KG1 (cell line): ENCODE results near the gene DCLK3.

Source experiments
- DNase-seq: peaks from one replicate; lab custom pipeline; 2025; lab: John Stamatoyannopoulos, UW

DCLK3 gene

DNA sequence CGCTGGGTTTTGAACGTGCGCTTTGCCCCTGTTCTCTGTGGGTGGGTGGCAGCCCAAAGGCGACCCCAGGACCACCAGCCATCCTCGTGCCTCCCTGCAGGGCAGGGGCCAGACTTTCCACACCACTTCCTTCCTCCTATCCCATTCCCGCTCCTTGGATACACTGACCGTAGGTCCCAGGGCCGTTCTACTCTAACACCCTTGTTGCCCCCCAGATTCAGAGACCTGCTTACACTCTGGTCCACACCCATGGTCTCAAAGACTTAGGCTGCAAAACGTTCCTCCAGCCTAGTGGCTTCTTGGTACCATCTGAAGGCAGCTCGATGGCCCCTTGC is 318 bp upstream of the DCLK3 start:
- DNase-seq: no peak

DNA sequence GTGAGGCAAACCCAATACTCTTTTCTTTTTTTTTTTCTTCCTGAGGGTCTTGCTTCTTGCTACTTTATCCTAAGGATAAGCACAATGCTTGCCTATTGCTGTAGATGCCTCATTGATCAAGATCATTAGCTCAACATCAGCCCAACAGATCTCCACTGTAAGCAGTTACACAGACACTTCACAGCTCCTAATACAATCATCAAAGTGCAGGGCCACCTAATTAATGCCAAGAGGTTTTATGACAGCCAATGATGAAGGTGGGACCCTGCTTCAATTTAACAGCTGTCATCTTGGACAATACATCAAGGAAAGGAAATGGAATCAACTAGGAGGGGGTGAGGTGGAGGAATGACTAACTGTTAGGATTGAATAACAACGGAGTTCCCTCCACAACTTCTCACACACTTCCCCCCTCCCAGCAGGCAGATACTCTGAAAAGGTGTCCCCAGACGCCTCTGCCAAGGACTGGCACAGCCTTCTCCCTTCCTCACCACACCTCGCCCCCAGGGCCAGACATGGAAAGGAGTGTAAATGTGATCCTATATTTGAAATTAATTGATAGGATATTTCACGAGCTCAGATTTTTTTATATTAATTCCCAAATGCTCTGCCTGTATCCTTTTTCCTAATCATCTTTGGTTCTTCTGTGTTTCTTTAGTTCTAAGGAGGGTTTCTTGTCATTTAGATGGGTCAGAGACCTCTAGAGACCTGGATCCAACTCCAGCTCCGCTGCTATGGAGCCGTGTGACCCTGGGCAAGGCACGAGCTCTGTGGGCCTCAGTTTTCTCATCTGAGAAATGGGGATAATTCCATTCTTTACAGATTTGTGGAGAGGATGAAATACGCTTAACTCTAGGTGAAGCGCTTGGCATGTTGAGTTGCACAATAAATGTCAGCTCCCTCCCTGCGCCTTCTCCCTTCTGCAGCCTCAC is 1.2 kb downstream of the DCLK3 start:
- no peak for DNase-seq

DNA sequence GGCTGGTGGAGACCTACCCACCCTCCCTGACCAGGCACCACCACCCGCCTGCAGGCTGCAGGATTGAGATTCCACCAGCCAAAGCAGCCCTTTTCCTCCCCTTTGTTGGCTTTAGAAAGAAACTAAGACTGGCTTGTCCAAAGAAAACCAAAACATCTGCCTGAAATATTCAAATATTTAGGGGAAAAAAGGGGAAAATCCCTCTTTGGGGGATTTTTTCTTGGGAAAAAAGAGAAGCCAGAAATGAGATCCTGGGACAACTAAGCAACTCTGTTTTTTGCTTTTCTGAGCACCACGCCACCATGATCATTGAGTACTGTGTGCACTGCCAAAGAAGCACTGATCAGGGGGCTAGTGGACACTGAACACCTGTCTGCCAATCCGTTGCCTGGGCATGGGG is 2.6 kb downstream of the DCLK3 start:
- no peak for DNase-seq

DNA sequence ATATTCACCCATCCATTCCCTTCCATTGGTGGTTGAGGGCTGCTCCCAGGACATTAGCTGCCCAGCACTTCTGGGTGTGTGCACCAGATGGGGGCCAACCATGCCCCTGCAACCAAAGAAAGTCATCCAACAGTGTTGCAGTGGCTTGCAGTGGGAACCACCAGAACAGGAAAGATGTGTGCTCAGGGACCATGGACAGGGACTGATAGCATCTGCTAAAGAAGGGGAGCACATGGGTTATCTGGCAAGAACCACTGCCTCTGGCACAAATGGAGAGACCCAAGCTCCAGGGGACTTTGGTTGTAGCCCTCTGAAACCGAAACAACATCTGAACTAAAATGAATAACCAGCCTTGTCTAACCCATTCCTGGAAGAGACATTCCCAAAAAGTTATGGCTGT is 8.1 kb downstream of the DCLK3 start:
- no peak for DNase-seq

DNA sequence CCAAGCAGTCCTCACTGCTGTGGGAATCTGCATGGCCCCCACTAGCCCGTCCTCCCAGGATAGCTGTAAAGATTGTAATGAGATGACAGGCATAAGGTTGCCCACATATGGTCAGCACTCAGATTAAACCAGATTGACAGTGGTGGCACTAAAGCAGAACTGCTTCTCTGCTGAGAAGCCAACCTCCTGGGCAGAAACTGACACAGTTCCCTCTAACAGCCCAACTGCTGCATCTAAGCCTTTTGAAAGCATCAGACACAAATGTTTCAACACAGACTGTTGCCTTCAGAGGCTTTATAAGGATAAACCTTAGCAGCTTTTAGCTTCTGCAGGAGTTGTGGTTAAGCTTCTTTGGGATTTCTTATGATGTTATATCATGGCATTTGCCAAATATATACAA is 13.0 kb downstream of the DCLK3 start:
- DNase-seq: no peak

DNA sequence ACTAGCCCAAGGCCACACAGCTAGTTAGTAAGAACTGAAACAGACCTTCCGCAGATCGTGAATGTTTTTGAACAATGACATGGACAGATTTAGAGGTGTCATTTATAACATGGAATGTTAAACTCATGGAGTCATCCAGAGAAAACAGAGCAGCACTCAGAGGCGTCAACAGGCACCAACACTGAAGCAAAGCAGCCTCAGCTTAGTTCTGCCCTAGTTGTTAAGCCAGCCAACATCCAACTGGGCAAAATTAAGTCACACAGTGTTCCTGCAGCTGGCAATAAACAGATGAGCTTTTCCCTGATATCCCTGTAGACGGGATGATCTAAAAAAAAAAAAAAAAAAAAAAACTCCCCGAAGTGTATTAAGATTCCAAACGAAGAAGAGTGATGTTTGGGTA is 13.6 kb downstream of the DCLK3 start:
- DNase-seq: no peak

DNA sequence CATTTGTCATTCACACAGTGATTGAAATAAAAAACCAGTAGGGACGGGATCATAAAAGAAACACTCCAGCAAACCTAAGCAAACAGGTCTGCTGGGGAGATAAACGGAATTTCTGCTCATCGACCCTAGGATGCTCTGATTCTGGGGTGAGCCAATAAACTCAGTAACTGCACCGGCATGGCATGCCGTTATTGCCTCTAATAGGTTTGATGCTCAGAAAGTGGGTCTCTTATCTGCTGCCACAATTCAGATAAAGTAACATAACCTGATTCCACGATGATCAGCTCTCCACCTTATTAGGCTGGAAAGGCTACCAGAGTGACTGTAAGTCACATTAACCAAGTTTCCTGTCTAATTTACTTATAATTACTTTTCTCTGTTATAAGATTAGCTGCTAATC is 19.6 kb downstream of the DCLK3 start:
- DNase-seq: no peak

DNA sequence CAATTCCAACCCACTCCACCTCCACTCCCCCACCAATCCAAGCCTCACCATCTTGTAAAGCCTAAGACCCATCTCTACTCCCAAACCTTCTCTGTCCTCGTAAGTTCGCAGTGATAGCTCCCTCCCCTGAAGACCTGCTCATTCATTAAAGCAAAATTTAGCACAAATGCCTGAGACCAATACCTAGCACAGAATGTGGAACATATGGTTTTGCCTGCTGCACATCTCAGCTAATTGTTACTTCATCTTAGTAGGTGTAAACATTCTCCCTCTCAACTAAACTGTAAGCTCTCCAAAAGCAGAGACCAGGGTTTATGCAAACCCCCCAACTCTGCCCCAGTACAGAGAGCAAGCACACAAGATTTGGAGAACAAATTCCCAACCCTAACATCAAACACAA is 20.5 kb downstream of the DCLK3 start:
- no peak for DNase-seq

DNA sequence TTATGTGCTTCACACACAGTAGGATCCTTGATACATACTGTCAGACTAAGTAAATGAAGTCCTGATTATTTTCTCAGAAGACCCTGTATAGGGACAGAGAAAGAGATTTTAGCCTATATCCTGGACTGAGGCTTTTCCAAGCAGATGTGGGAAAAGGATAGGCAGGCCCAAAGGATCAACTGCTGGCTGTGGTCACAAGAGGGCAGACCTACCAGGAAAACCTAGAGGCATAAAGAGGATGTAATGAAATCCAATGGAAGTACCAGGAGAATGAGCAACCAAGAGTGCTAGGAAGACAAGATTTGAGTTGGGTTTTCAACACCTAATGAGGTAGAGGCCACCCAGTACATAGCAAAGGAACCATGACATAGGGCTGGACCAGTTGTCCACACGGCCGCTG is 23.1 kb downstream of the DCLK3 start:
- no peak for DNase-seq

DNA sequence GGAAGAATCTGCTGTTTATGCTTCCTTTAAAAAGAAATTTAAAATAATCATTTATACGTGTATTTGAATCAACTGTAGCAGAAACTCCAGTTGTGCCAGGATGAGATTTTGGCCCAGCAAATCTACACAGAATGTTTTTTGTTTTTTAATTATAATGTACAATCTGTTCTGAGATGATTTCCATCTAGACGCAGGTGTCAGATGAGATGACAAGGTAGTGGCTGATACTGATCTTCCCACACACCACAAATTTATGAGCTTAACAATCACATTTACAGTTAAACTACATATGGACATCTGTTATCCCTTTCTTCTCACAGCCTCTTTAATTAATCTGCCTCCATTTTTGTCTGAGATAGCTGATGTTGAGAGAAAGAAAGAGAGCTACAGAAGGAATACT is 23.6 kb downstream of the DCLK3 start:
- DNase-seq: no peak

DNA sequence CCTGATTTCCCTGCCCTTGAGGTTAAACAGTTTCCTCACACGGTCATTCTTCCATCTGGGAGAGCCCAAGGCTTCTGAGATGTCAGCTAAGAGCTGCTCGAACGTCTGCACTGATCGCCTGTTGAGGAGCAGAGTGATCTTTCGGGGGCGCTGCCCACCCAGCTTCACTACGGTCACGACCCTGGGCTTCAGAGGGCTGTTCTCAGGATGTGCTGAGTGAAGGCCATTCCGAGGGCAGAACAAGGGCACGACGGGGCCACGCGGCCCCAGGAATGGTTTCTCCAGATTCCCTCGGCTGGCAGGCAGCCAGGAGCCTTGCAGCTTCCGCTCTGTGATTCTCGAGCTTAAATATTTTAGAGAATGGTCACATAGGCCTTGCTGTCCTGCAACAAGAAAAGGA is 25.7 kb downstream of the DCLK3 start:
- no peak for DNase-seq

DNA sequence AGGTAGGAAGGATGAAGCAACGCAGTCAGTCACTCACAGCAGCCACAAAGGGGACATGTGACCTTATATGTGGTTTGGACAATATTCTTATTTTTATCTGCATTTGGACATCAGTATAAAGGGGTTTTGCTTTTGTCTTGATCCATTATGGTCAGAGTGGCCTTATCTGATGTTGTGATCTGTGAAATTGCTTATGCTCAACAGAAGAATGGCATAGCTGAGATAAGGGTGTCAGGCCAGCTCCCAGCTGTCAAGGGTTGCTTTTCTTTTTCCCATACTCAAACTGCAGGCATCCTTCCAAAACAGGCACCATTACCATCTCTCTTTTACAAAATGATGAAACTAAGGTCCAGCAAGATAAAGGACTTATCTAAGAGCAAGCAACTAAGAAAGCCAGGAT is 28.1 kb downstream of the DCLK3 start:
- no peak for DNase-seq

DNA sequence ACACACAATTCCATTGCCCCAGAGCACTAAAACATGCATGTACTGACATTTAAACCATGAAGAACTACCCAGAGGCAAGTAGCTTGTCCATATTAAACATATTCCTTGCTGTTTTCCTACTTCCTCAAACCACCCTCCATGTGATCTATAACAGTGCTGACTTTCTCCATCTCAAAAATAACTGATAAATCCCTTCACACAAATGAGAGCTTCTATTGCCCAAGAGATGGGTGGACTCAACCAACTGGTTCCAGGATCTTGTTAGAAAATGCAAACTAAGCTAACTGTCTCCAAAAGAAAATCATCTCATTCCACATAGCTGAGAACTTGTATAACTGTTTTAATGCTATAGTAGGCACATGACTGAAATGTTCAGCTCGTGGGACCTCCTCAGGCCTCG is 29.6 kb downstream of the DCLK3 start:
- DNase-seq: no peak

DNA sequence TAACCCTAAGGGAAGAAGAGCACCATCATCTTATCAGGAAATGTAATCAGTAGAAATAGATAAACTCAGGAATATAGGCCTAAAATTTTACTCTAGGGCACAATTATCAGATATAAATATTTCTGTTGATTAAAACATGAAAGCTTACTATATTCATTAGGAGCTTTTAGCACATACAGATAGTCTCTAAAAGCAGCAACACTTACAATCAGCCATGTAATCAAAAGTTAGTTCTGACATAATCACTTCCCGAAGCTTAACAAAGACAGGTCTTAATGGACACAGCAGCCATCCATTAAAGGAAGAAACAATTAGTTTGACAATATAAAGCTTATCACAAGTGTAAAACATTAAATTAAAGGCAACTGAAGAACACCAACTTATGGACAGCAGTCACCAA is 30.6 kb downstream of the DCLK3 start:
- DNase-seq: no peak

DNA sequence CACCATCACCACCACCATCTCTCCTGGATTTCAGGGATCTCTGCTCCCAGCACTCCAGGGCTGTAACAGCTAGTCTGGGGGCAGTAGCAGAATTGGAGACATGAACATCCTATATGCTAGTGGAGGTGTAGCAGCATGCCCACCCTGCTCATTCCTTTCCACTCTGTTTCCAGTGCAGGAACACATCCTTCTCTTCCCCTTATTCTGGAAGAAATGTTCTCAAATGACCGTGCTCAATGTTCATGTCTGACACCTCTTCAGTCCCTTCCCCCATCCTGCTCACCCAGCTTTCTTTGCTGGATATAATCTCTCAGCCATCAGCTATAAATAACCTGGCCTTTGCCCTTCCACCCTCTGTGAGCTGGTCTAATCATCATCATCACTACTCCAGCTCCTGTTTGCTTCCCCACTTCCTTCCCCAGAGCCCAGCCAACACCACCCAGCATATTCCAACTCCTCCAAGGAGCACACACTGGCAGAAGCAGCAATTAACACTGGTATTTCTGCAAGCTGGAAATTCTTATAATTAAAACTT is 31.1 kb downstream of the DCLK3 start:
- DNase-seq: no peak

DNA sequence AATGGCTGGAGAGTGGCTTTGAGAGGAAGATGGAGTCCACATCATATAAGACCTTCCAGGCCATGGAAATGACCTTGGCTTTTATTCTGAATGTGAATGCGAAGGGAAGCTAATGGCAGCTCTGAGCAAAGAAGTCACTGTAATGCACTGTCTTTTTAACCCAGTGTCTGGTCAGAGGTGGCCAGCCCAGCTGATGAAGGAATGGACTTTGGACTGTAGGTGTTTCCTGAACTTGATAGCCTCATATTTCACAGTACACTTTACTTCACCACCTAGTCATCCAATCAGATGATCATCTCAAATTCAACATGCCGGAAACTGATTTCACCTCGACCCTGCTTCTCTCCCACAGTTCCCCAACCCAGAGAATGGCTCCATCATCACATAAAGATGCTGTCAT is 33.4 kb downstream of the DCLK3 start:
- DNase-seq: no peak

DNA sequence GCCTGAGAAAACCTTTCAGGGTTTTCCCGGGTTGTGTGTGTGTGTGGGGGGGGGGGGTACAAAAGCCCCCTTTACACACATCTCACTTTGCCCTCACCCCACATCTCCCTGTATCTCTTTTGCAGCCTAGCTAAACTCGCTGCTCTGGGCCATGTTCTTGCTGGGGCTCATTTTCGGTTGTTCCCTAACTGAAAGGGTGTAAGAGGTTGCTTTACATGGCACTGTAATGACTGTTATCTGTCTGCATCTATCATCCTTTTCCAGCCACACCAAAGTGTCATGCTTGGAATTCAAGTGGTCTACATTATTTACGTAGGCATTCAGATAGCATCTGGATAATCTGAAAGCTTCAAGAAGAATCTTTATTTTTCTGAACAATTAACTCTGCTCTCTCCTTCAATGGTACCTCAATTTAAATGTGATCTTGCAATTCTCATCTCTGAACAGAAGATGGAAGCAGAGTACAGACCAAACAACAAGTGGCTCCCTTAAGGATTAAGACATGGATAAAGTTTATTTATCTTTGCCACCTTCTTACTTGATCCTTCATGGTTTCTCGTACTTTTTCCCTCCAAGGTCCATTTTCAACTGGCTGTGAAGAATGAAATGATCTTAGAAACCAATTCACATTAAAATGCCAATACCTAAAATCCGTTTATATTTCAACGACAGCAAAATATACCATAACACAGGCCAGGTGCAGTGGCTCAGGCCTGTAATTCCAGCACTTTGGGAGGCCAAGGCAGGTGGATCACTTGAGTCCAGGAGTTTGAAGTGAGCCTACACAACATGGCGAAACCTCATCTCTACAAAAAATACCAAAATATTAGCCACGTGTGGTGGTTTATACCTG is 34.9 kb downstream of the DCLK3 start:
- DNase-seq: no peak

DNA sequence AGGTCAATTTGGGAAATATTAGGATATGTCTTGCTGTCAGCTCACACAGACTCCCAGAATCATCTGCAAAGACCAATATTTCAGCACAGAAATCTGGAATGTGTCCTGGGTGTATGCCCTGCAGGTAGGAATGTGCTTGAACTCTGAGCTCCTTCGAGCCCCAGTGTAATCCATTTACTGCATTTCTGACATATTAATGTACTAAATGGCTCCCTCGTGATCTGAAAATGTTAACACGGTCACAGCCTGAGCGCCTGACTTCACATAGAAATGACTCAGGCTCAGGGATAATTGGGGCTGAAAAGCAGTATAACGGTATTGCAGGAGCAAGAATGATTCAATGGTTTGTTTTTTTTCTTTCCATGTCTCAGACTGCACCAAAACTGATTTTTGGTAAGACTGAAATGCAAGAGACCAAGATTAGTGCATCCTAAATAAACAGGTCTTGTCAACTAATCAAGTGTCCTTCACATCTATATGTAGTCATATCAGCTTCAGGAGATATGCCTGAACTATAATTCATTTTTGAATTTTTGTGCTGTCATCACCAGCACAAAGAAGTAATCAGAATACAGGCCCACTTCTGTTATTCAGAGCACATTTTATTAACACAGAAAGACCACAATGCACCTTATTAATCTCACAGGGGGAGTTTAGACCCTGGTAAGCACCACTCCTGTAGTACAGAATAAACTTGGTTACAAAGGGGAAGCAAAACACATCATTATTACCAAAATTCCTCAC is 49.8 kb downstream of the DCLK3 start:
- DNase-seq: no peak

DNA sequence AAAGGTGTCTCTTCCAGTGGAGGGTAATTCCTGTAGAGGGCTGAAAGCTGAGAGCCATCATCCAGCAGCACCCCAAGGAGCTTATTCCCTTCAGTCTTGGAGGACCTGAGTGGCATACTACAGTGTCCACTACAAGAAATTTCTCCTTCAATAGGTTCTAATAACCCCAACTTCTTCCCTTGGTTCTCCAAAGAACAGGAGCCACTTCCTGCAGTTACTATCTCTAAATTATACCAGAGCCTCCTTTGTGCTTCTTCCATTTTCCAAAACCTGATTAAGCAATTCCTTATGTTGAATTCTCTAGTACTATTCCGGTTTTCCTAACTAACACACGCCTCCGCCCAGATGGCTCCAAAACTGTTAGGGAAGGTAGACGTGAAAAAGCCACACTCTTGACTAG is 50.4 kb downstream of the DCLK3 start:
- no peak for DNase-seq

DNA sequence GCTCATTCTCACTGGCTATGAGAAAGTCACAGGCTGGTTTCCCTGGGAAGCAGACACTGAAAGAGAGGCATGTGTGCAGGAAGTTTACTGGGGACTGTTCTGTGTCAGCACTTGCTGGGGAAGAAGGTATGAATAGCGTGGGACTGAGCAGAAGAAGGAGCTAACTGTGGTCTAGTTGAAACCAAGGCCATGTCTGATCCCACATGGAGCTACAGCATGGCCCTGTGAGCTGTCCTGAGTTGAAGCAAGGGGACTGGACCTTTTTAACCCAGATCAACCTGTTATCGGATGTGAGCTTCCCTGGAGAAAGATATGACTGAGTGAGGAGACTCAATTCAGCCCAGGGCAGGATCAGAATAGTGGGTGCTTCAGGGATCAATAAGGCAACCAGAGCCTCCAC is 53.7 kb downstream of the DCLK3 start:
- DNase-seq: no peak

DNA sequence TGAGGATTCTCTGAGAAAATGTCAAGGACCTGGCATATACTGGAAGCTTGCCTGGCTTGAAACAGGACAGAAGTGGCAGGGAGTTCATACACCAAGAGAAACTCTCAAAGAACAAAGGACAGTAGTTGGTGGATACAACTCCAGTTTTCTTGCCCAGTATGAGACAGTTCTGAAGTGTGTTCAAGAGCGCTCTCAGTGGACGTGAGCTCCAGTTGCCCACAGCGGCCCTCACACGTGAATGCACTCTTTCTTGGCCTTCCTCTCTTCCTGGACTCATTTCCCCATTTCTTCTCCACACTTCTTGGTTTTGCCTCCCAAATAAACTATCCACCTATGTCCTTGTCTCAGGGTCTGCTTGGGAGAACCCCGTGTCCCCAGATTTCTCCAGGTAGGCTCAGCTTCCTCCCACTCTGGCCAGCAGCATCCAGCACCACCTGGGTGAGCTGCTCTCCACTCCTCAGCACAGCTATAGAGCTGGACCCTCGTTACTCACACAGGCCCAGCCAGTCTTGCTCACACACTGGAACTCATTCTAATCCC is 54.5 kb downstream of the DCLK3 start:
- no peak for DNase-seq

DNA sequence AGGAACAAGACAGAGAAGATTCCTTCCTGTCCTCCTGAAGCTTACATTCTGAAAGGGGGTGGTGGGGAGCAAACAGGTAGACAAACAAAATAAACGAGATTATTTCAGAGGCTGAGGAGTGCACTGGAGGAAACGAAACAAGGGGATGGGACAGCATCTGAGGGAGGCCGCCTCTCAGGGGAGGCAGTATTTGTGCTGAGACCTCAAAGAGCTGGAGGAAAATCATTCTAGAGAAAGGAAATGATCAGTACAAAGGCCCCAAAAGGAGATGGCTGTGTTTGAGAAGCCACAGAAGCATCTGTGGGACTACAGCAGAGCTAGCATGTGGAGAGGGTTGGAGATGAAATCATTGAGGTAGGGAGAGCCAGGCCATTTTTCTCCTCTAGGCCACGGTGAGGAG is 55.1 kb downstream of the DCLK3 start:
- DNase-seq: no peak
